HPDE6-E6E7 (cell line): Measurements from ENCODE around the gene NDUFB3.
"Not testable (repeated sequence)": the region's sequence is repeated elsewhere in the genome, so short reads cannot be mapped to it uniquely, and the experiment has no call there.

Experiments used
- DNase-seq: peaks from one replicate; pipeline ENCODE4 v3.0.0; 2011; ENCODE audit warnings: missing footprints; ENCODE audit errors: extremely low spot score

The NDUFB3 gene

GRCh38 chr2:201071479-201072200 is at the start of gene NDUFB3, which contains the start of gene HYCC2:
Gene NDUFB3, plus strand, starts transcription at chr2:201072001. Its CDS starts 6,882 bp downstream, at chr2:201078883.
Gene HYCC2, minus strand, starts transcription at chr2:201071671. Its CDS starts 47,662 bp downstream, at chr2:201024009.
- peak; percentile 98 for DNase-seq

- no peak for DNase-seq
Observed at GRCh38 chr2:201024518-201024917, 47.3 kb upstream of the NDUFB3 start.

GRCh38 chr2:201034355-201034754 is 37.4 kb upstream of the NDUFB3 start:
- not testable (repeated sequence) for DNase-seq

GRCh38 chr2:201038361-201038760 is 33.4 kb upstream of the NDUFB3 start:
- DNase-seq = not testable (repeated sequence)

GRCh38 chr2:201038855-201039254 is 32.9 kb upstream of the NDUFB3 start:
- no peak for DNase-seq

- no peak for DNase-seq
Observed at GRCh38 chr2:201040867-201041628, 30.8 kb upstream of the NDUFB3 start.

GRCh38 chr2:201042451-201042850 is 29.4 kb upstream of the NDUFB3 start:
- not testable (repeated sequence) for DNase-seq

GRCh38 chr2:201043050-201043449 is 28.8 kb upstream of the NDUFB3 start:
- not testable (repeated sequence) for DNase-seq

- no peak for DNase-seq
Observed at GRCh38 chr2:201046881-201047280, 24.9 kb upstream of the NDUFB3 start.

GRCh38 chr2:201049455-201049854 is 22.3 kb upstream of the NDUFB3 start:
- no peak for DNase-seq

GRCh38 chr2:201057087-201057521 is 14.7 kb upstream of the NDUFB3 start:
- no peak for DNase-seq

GRCh38 chr2:201057715-201058248 is 14.0 kb upstream of the NDUFB3 start:
- DNase-seq = no peak

- no peak for DNase-seq
Observed at GRCh38 chr2:201058914-201059313, 12.9 kb upstream of the NDUFB3 start.

- DNase-seq = no peak
Observed at GRCh38 chr2:201059961-201060755, 11.6 kb upstream of the NDUFB3 start.

GRCh38 chr2:201063516-201063915 is 8.3 kb upstream of the NDUFB3 start:
- DNase-seq = not testable (repeated sequence)

GRCh38 chr2:201064797-201065329 is 6.9 kb upstream of the NDUFB3 start:
- DNase-seq = no peak

- DNase-seq = no peak
Observed at GRCh38 chr2:201070948-201071478, 788 bp upstream of the NDUFB3 start.

- DNase-seq = no peak
Observed at GRCh38 chr2:201072201-201072530, 365 bp downstream of the NDUFB3 start.

- no peak for DNase-seq
Observed at GRCh38 chr2:201073071-201073470, 1.3 kb downstream of the NDUFB3 start.

GRCh38 chr2:201074996-201075395 is 3.2 kb downstream of the NDUFB3 start:
- no peak for DNase-seq

- no peak for DNase-seq
Observed at GRCh38 chr2:201084863-201085262, 13.1 kb downstream of the NDUFB3 start.
